ENCODE measurements around the gene RCOR1.

The RCOR1 gene

DNA sequence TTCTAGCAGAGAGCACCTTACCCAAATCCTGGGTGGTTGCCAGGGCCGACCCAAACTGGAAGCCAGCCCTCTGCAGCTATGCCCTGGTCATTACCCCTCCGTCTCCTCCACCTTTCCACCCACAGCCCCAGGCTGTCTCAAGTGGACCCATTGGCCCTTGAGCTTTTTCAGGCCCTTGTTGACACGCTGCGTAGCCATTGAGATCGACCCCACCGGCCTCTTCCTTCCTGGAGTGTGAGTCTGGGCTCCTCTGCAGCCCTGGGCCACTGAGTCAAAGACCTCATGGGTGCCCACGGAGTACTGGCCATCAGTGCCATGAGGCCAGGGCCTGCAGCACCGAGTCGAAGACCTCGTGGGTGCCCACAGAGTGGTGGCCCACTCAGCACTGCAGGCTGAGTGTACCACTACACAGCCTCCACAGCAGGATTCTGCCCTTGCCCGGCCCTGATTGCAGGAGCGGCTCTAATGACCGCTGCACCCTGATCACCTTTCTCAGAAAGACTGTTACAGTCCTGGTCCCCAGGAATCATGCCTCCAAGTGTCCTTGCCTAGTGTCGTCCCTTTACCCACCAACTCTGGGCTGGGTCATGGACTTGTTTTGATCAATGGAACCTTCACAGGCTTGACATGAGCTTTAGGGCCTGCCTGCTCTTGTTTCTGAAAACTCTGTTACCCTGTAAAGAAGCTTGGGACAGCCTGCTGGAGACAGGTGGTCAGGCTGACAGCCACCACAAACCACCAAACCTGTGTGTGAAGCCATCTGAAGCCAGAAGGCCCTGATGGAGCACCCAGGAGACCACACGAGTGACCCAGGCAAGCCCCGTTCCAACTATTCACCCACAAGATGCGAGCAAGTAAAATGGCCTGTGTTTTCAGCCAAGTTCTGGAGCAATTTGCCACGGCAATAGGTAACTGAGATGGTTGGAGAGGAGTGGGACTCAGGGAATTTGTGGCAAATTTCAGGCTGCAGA is 145.2 kb downstream of the RCOR1 start:
- no peak for DNase-seq
- Histone ChIP-seq H3K27ac (no peak overlapping the region), H3K4me3 (ENCODE audit: low read depth, low read length) (no peak overlapping the region), H3K36me3 (no peaks in the 10 kb centered on the region), H3K27me3 (ENCODE audit: insufficient read depth, low read depth, severe bottlenecking) (no peaks in the 10 kb centered on the region), H3K9me3 (ENCODE audit: severe bottlenecking) (peaks cover 11% of the 10 kb centered on the region)
- TF ChIP-seq, protein P1, sequence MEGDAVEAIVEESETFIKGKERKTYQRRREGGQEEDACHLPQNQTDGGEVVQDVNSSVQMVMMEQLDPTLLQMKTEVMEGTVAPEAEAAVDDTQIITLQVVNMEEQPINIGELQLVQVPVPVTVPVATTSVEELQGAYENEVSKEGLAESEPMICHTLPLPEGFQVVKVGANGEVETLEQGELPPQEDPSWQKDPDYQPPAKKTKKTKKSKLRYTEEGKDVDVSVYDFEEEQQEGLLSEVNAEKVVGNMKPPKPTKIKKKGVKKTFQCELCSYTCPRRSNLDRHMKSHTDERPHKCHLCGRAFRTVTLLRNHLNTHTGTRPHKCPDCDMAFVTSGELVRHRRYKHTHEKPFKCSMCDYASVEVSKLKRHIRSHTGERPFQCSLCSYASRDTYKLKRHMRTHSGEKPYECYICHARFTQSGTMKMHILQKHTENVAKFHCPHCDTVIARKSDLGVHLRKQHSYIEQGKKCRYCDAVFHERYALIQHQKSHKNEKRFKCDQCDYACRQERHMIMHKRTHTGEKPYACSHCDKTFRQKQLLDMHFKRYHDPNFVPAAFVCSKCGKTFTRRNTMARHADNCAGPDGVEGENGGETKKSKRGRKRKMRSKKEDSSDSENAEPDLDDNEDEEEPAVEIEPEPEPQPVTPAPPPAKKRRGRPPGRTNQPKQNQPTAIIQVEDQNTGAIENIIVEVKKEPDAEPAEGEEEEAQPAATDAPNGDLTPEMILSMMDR (IDR thresholded peaks at IDR 0.05; ENCODE audit: low read depth, low read length) = no peak

DNA sequence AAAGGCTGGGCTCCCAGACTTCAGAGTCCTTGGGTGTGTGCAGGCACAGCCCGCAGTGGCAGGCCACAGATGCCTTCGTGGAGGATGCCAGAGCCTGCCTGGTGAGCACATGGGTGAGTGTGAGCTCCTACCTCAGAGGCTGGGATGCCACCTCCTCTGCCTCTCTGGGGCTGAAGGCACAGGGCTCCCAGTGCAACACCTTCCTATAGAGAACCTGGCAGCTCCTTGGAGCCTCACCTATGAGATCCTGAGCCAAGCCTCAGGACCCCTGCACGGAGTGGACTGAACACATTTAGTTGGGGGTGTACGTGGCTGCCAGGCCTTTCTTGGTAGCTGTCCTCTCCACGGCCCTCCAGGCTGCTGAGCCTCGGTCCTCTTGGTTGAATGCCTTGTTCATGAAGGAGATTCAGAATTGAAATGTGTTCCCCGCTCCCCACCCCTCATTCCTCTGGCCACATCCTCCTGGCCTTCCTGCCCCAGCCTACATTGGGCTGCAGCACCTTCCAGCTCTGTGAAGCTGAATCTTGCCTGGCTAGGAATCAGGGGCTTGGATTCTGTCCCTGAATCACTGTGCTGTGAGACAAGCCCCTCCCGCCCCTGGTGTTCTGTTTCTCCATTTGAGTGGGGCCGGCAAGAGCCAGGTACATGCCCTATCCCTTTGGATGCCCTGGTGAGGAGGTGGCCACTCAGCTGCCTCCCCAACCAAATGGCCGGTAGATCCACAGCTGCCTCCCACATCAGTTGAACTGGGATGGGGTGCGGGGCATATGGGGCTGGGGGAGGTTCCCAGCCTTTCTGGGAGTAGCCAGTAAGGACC is 146.1 kb downstream of the RCOR1 start:
- Histone ChIP-seq H3K27me3 (ENCODE audit: insufficient read depth, low read depth, severe bottlenecking) (no peaks in the 10 kb centered on the region), H3K9me3 (ENCODE audit: severe bottlenecking) (peaks cover 11% of the 10 kb centered on the region), H3K4me3 (ENCODE audit: low read depth, low read length) (no peak overlapping the region), H3K36me3 (no peaks in the 10 kb centered on the region), H3K27ac (no peak overlapping the region)
- DNase-seq = no peak
- TF ChIP-seq, protein P1 (IDR thresholded peaks at IDR 0.05; ENCODE audit: low read depth, low read length) = no peak

DNA sequence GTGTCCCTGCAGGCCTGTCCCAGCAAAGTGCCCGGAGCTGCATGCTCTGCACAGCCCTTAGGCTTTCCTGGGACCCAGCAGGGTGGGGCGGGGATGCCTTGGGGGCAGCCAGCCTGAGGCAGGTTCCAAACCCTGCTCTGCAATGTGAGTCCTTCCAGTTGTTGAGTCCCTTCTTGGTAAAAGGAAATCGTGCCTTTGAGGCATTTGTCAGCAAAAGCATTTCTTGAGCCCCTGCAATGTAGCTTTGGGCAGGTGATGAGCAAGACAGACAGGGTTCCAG is 146.7 kb downstream of the RCOR1 start:
- H3K27me3 ChIP-seq (ENCODE audit: insufficient read depth, low read depth, severe bottlenecking) = no peaks in the 10 kb centered on the region
- no peak for DNase-seq
- TF ChIP-seq, protein P1 (IDR thresholded peaks at IDR 0.05; ENCODE audit: low read depth, low read length) = no peak
- H3K27ac ChIP-seq = no peak overlapping the region
- peaks cover 11% of the 10 kb centered on the region for H3K9me3 ChIP-seq (ENCODE audit: severe bottlenecking)
- H3K4me3 ChIP-seq (ENCODE audit: low read depth, low read length) = no peak overlapping the region
- H3K36me3 ChIP-seq = no peaks in the 10 kb centered on the region

- TF ChIP-seq, protein P1 (IDR thresholded peaks at IDR 0.05; ENCODE audit: low read depth, low read length) = no peak
- H3K27me3 ChIP-seq (ENCODE audit: insufficient read depth, low read depth, severe bottlenecking) = no peaks in the 10 kb centered on the region
- no peak overlapping the region for H3K27ac ChIP-seq
- DNase-seq = no peak
- H3K9me3 ChIP-seq (ENCODE audit: severe bottlenecking) = peaks cover 4% of the 10 kb centered on the region
- no peak overlapping the region for H3K4me3 ChIP-seq (ENCODE audit: low read depth, low read length)
- H3K36me3 ChIP-seq = no peaks in the 10 kb centered on the region
These were observed 154.4 kb downstream of the RCOR1 start for GRCh38 chr14:102746634-102747438.

DNA sequence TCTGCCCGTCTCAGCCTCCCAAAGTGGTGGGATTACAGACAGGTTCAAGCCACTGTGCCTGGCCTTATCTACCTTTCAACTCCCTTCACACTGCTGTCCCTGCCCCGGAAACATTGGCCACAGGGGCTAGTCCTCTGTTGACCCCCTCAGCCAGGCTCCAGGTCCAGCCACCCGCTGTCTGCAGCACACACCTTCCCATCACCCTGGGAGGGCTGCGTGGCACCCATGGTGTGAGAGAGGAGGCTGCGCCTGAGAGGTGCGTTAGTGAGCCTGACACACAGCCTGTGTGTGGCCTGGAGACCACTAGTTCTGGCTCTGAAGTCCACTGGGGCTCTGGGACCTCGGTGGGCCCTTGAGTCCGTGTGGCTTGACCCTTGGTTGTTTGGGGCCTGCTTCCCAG is 156.4 kb downstream of the RCOR1 start:
- TF ChIP-seq, protein P1 (IDR thresholded peaks at IDR 0.05; ENCODE audit: low read depth, low read length) = no peak
- Histone ChIP-seq H3K36me3 (no peaks in the 10 kb centered on the region), H3K4me3 (ENCODE audit: low read depth, low read length) (no peak overlapping the region), H3K27me3 (ENCODE audit: insufficient read depth, low read depth, severe bottlenecking) (no peaks in the 10 kb centered on the region), H3K9me3 (ENCODE audit: severe bottlenecking) (no peaks in the 10 kb centered on the region), H3K27ac (no peak overlapping the region)
- no peak for DNase-seq

Data from WERI-Rb-1 (cell line).